Suprapubic skin (tissue), 4 donors: ENCODE data around the gene TRUB1. TPM values are rescaled to one million over a fixed set of nuclear protein-coding genes. Genes with fewer than 3 reads are reported as not detected.

ENCODE experiments used
- DNase-seq, 2 donors: peaks; one replicate each; pipeline ENCODE4 v3.0.0-alpha.2; 2019; ENCODE audit warnings: low spot score in 2 of 2
- H3K27ac ChIP-seq: fragments of 200-600 bp; sonication (generic); one replicate; pipeline ENCODE4 v1.5.1; 2019
- H3K27me3 ChIP-seq: fragments of 200-600 bp; sonication (generic); one replicate; pipeline ENCODE4 v1.5.1; 2019
- H3K36me3 ChIP-seq: fragments of 200-600 bp; sonication (generic); one replicate; pipeline ENCODE4 v1.5.1; 2019
- H3K4me1 ChIP-seq: fragments of 200-600 bp; sonication (generic); one replicate; pipeline ENCODE4 v1.5.1; 2019
- H3K4me3 ChIP-seq: fragments of 200-600 bp; sonication (generic); one replicate; pipeline ENCODE4 v1.5.1; 2019; ENCODE audit warnings: mild to moderate bottlenecking
- H3K9me3 ChIP-seq: fragments of 200-600 bp; sonication (generic); one replicate; pipeline ENCODE4 v1.5.1; 2019
- CTCF ChIP-seq, 2 donors: fragments of 200-600 bp in 1 of 2; fragments of 450-650 bp in 1 of 2; sonication (generic) in 1 of 2; IDR thresholded peaks; one replicate each; pipeline ENCODE4 v1.5.1; 2016 to 2019; ENCODE audit warnings: antibody characterized with exemption in 2 of 2, mild to moderate bottlenecking in 1 of 2, moderate library complexity in 1 of 2
- EP300 ChIP-seq: sonication (generic); formaldehyde crosslinking; IDR thresholded peaks from one replicate; pipeline ENCODE4 v1.6.1; 2017; ENCODE audit warnings: antibody characterized with exemption
- POLR2A ChIP-seq, 2 donors: fragments of 450-650 bp; IDR thresholded peaks; one replicate each; pipeline ENCODE4 v1.6.1; 2017; ENCODE audit warnings: antibody characterized with exemption in 2 of 2, mild to moderate bottlenecking in 2 of 2, moderate library complexity in 2 of 2
- POLR2AphosphoS5 ChIP-seq, 3 donors: sonication (generic); formaldehyde crosslinking; IDR thresholded peaks; one replicate each; pipeline ENCODE4 v1.6.1; 2017; ENCODE audit warnings: antibody characterized with exemption in 3 of 3
- WGBS: methylation state at CpG from one replicate; pipeline ENCODE4 v1.1.5; 2018; 5-methylcytosine and 5-hydroxymethylcytosine counted together
- total RNA-seq, 4 donors: library from RNA; depleted of rRNA; stranded (reverse); fragments of >200 nt; gene quantifications; one replicate each; pipeline ENCODE4 v1.1.0, GENCODE V29; 2016

The TRUB1 gene
- total RNA-seq, 4 donors from 2014 or later: 11.6 to 28.6 (median 15.0) TPM

- H3K4me1 ChIP-seq: peaks cover 23% of the 10 kb centered on the region
- H3K9me3 ChIP-seq: no peaks in the 10 kb centered on the region
- no peak for DNase-seq
- H3K36me3 ChIP-seq: peaks cover 44% of the 10 kb centered on the region
- TF ChIP-seq POLR2A (IDR thresholded peaks at IDR 0.05) (no peak), CTCF (IDR thresholded peaks at IDR 0.05) (no peak), EP300 (no peak), POLR2AphosphoS5 (IDR thresholded peaks at IDR 0.05) (no peak)
- H3K27me3 ChIP-seq: no peaks in the 10 kb centered on the region
- H3K4me3 ChIP-seq: no peak overlapping the region
- H3K27ac ChIP-seq: no peak overlapping the region
- WGBS: 97% methylated on average over 5 of the region's 5 CpGs
Measured at GRCh38 chr10:114943000-114943399, 5.0 kb downstream of the TRUB1 start.

- no peak for TF ChIP-seq CTCF (IDR thresholded peaks at IDR 0.05)
- no peak for TF ChIP-seq POLR2A (IDR thresholded peaks at IDR 0.05)
- no peak for TF ChIP-seq EP300
- no peak for TF ChIP-seq POLR2AphosphoS5 (IDR thresholded peaks at IDR 0.05)
- WGBS: 91% methylated on average over 4 of the region's 4 CpGs
- H3K4me3 ChIP-seq: no peak overlapping the region
- H3K9me3 ChIP-seq: no peaks in the 10 kb centered on the region
- no peaks in the 10 kb centered on the region for H3K27me3 ChIP-seq
- H3K27ac ChIP-seq: no peak overlapping the region
- no peak for DNase-seq
- H3K4me1 ChIP-seq: no peaks in the 10 kb centered on the region
- no peaks in the 10 kb centered on the region for H3K36me3 ChIP-seq
Measured at GRCh38 chr10:114953047-114953446, 15.1 kb downstream of the TRUB1 start.

GRCh38 chr10:114955984-114956383 lies 18.0 kb downstream of the TRUB1 start:
- Histone ChIP-seq H3K4me1 (no peaks in the 10 kb centered on the region), H3K4me3 (no peak overlapping the region), H3K9me3 (no peaks in the 10 kb centered on the region), H3K36me3 (peaks cover 10% of the 10 kb centered on the region), H3K27me3 (no peaks in the 10 kb centered on the region), H3K27ac (no peak overlapping the region)
- no peak for TF ChIP-seq EP300
- no peak for TF ChIP-seq POLR2A (IDR thresholded peaks at IDR 0.05)
- TF ChIP-seq POLR2AphosphoS5 (IDR thresholded peaks at IDR 0.05): no peak
- TF ChIP-seq CTCF (IDR thresholded peaks at IDR 0.05): no peak
- DNase-seq: no peak
- WGBS: 92% methylated on average over 4 of the region's 4 CpGs

- no peak for TF ChIP-seq CTCF (IDR thresholded peaks at IDR 0.05)
- TF ChIP-seq POLR2A (IDR thresholded peaks at IDR 0.05): no peak
- no peak for TF ChIP-seq POLR2AphosphoS5 (IDR thresholded peaks at IDR 0.05)
- no peak for TF ChIP-seq EP300
- no peak for DNase-seq
- H3K4me1 ChIP-seq: no peaks in the 10 kb centered on the region
- H3K27ac ChIP-seq: no peak overlapping the region
- H3K27me3 ChIP-seq: no peaks in the 10 kb centered on the region
- no peak overlapping the region for H3K4me3 ChIP-seq
- H3K9me3 ChIP-seq: no peaks in the 10 kb centered on the region
- 53% methylated on average over 2 of the region's 2 CpGs for WGBS
- H3K36me3 ChIP-seq: peaks cover 14% of the 10 kb centered on the region
Measured at GRCh38 chr10:114956466-114956865, 18.5 kb downstream of the TRUB1 start.

- Histone ChIP-seq H3K4me3 (no peak overlapping the region), H3K27me3 (no peaks in the 10 kb centered on the region), H3K4me1 (no peaks in the 10 kb centered on the region), H3K9me3 (no peaks in the 10 kb centered on the region), H3K36me3 (peaks cover 19% of the 10 kb centered on the region), H3K27ac (no peak overlapping the region)
- WGBS: 78% methylated on average over 1 of the region's 1 CpG
- TF ChIP-seq EP300: no peak
- TF ChIP-seq CTCF (IDR thresholded peaks at IDR 0.05): no peak
- TF ChIP-seq POLR2A (IDR thresholded peaks at IDR 0.05): no peak
- TF ChIP-seq POLR2AphosphoS5 (IDR thresholded peaks at IDR 0.05): no peak
- DNase-seq: no peak
Measured at GRCh38 chr10:114957122-114957521, 19.1 kb downstream of the TRUB1 start.
